ENCODE results near the gene TMED9.
"Not testable (repeated sequence)": the region's sequence is repeated elsewhere in the genome, so short reads cannot be mapped to it uniquely, and the experiment has no call there.

The TMED9 gene

GRCh38 chr5:177592010-177592834, at the start of gene TMED9:
Gene TMED9 (plus strand): TSS chr5:177592203. CDS start chr5:177592215, 12 bp downstream.
- peak; percentile 93 for DNase-seq (ENCODE audit: low spot score)

DNA sequence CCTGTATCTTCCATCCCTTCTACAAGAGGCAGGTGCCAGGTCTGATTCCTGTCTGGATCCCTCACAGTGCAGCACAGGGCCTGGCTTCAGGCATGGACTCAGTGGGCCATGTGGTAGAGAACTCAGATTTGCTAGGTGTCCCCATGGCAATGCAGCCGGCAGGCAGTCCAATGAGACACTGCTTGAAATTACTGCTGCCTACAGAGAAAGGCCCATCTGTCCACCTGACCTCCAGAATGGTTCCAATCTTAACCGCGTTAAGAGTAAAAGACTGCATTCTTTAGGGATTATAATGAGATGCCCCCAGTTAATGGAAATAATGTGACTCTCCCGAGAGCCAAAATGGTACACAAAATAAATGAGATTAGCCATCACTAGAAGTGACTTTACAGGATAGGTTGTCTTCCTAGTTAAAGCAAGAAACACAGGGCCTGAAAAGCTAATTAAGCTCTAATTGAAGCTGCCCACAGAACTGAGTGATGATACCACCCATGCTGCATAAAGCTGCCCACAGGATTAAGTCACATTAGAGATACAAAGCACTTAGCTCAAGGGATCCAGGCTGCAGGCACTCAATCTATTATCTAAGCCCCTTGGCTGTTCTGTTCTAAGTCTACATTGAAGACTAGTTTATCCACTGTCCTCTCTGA, 49.1 kb upstream of the TMED9 start:
- no peak for DNase-seq (ENCODE audit: low spot score)

DNA sequence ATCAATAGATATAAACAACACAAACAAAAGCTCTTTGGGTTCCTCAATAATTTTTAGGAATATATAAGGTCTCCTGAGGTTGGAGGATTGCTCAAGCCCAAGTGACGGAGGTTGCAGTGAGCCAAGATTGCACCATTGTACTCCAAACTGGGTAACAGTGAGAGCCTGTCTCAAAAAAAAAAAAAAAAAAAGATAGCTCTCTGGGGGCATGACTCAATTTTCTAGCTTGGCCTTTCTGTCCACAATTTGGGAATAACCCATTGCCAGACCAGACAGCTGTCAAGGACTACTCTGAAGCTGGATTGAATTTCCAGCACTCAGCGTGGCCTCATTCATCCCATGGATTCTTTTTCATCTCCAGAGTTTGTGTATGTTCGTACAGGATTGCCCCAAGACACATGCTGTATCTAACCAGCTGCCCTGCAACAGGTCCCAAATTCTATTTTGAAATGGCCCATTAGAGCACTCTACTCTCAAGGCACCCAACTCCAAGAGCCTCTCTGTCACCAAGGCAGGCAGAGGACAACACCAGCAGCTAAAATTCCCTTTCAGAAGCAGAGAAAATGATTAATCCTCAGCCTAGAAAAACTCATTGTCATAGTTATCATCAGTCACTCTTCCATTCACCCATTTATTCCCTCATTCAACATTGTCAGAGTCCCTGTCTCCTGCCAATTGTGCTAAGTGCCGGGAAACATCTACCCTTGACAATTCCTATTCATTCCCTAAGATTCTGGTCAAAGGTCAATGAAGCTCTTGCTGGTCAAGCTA, 46.3 kb upstream of the TMED9 start:
- peak; percentile 70 for DNase-seq (ENCODE audit: low spot score)

- peak; percentile 93 for DNase-seq (ENCODE audit: low spot score)
These were observed 45.7 kb upstream of the TMED9 start for GRCh38 chr5:177546258-177546741.

DNA sequence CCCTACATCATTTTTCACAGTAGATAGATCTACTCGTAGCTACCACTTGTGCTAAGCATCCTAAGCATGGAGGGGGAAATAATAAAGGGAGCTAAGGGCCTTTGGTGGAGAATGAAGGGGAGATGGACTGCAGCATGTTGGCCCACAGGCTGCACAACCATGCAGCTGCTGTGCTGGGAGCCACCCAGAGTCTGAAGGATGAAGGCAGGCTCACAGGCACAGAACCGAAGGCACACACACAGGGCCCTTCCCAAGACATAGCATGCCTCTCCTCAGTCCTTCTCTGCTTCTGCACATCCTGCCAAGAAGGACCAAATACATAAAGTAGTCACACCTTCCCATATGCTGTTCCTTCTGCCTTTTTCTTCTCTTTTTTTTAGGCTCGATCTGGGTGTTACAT, 44.3 kb upstream of the TMED9 start:
- no peak for DNase-seq (ENCODE audit: low spot score)

DNA sequence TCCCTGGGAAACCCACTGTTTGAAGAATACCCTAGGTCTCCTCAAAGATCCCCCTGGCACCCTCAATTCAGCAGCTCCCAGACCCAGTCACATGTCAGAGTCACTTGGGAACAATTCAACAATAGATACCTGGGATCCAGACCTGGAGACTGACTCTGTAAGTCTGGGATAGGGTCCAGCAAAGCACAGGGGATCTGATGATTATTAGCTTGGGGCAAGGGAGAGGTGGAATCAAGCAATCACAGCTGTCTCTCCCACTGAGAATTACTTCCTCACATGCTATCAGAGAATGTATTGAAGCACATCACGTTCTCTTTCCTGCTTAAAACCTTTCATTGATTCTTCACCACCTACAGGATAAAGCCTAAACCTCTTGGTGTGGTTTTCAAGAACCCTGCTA, 43.5 kb upstream of the TMED9 start:
- DNase-seq (ENCODE audit: low spot score): no peak

DNA sequence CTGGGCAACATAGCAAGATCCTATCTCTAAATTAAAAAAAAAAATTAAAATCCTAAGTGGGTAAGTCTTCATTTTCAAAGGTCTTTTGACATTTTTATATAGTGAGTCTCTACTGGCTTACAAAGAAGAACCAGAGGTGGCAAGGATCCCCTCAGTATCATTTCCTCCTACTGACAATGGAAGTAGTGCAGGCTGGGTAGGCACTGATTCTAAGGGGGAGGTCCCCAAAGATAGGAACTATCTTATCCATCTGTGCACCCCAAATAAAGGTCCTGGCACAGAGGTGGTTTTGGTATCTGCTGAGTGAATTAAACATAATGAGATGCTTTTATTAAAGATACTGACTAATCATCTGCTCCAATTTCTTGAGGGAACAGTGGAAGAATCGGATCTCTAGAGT, 41.9 kb upstream of the TMED9 start:
- no peak for DNase-seq (ENCODE audit: low spot score)

- DNase-seq (ENCODE audit: low spot score): peak; percentile 62
These were observed 39.1 kb upstream of the TMED9 start for GRCh38 chr5:177552839-177553455.

DNA sequence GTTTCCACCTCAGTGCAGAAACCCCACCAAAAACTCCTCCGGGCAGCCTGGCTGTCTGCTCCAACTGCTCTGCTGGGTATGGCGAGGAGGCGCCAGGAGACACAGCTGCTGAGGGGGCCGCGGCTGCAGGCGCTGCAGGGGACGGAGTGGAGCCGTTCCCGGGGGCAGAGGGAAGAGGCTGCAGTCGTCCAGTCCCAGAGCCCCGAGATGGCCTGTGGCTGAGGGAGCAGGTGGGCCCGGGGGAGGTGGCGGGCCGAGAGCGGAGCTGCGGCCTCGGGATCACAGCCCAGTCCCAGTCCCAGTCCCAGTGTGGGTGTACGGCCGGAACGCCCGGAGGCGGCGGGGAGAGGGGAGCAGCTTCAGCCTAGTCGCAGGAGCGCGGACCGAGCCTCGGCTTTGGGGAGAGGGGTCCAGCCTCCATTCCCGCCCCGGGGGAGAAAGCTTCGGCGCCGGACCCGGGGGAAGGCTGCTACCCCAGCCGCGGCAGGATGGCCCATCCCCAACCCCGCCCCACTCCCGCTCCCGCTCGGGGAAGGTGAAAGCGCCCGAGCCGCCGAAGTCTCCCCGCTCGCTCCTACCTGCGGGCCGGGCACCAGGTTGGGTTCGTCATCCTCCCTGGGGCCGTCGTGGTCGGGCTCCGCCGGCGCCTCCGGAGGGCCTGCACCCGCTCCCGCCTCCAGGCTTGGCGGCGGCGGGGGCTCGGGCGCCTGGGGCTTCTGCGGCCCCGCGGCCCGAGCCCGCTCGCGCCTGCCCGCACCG, 38.2 kb upstream of the TMED9 start:
- DNase-seq (ENCODE audit: low spot score): peak; percentile 45

DNA sequence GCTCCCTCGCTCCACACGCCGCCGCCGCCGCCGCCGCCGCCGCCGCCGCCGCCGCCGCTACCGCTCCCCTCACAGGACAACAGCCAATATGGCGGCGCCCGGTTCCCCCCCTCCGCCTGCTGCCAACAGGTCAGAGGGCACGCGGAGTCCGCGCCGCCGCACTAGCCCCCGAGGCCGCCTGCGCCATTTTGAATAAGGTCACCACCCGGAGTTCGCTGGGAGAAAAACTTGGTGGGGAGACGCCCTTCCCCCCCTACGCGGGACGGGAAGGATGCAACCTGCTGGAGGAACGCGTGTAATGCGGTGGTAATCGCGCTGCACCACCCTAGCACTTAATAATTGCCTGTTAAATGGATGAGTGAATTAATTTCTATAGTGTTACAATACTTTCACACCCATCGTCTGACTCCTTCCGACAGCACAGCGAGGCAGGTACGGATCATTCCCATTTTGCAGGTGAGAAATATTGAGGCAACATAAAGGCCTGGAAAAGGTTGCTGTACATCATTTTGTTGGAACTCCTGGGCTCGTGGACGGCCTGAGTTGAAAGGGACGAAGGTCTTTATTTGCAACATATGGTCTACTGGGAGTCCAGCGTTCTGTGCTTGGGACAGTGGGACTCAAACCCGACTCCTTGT, 37.4 kb upstream of the TMED9 start, which contains the start of gene FAM193B:
FAM193B (minus strand) TSS at position 90 of the 638 bp plus-strand sequence. CDS start 105 bp downstream, outside the sequence.
- DNase-seq (ENCODE audit: low spot score): peak; percentile 99

DNA sequence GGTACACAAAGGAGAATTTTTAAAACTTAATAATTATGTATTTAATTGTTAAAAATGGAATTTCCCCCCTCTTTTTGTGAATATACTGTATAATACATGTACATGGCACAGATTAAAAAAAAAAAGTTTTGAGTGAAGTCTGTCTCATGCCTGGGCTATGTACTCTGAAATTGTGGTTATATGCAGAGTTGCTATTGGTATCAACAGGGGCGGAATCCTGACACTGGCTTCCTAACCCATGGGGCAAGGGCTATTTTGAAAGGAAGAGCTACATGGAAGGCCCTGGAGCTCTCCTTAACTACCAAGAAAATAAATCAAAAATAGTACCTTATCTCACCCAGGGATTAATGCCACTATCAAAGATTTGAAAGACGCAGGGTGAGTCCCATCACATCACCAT, 36.8 kb upstream of the TMED9 start:
- no peak for DNase-seq (ENCODE audit: low spot score)

DNA sequence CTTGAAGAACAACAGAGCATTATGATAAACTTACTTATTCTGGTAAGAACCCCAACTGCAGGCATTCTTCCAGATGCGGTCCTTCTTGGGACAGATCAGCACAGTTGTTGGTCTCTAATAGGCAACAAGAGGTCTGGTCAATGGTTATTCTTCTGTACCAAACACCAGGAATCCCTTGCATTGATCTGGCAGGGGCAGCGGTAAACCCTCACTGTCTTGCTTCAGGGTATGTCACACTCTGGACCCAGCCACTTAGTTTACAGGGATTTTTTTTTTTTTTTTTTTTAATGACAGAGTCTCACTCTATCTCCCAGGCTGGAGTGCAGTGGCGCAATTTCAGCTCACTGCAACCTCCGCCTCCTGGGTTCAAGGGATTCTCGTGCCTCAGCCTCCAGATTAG, 36.3 kb upstream of the TMED9 start:
- DNase-seq (ENCODE audit: low spot score): no peak

- DNase-seq (ENCODE audit: low spot score): no peak
These were observed 34.9 kb upstream of the TMED9 start for GRCh38 chr5:177557041-177557647.

DNA sequence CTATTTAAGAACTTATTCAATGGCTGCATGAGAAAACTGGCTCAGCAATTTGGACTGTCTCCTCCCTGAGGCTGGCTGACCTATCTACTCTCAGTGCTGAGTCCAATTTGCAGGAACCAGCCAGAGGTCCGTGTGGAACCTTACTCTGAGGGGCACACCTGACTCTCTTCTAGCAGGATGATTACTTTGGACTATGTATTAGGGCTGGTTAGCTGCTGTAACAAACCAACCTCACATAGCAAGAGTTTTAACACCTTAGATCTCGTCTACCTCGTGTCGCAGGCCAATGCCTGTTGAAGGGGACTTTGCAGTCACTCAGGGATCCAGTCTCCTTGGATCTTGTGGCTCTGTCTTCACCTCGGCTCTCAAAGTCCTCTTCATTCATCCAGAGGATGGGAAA, 34.2 kb upstream of the TMED9 start:
- no peak for DNase-seq (ENCODE audit: low spot score)

DNA sequence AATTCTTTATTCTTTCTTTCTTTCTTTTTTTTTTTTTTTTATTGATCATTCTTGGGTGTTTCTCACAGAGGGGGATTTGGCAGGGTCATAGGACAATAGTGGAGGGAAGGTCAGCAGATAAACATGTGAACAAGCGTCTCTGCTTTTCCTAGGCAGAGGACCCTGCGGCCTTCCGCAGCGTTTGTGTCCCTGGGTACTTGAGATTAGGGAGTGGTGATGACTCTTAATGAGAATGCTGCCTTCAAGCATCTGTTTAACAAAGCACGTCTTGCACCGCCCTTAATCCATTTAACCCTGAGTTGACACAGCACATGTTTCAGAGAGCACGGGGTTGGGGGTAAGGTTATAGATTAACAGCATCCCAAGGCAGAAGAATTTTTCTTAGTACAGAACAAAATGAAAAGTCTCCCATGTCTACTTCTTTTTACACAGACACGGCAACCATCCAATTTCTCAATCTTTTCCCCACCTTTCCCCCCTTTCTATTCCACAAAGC, 32.5 kb upstream of the TMED9 start:
- not testable (repeated sequence) for DNase-seq (ENCODE audit: low spot score)

DNA sequence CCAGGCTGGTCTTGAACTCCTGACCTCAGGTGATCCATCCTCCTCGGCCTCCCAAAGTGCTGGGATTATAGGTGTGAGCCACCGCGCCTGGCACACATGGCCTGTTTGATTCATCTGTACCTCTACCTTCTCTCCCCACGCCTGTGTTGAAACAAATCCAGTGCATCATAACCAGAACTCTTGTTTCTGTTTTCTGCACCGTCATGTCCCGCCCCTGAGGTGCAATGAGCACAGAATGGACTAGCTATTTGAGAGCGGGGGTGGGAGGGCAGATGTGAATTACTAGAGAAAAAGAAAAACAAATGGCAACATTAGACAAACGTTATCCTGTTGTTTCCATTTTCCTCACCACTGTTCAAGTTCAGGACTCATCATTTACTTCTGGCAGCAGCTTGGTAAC, 27.0 kb upstream of the TMED9 start:
- no peak for DNase-seq (ENCODE audit: low spot score)

- DNase-seq (ENCODE audit: low spot score): no peak
These were observed 23.7 kb upstream of the TMED9 start for GRCh38 chr5:177568326-177568725.

DNA sequence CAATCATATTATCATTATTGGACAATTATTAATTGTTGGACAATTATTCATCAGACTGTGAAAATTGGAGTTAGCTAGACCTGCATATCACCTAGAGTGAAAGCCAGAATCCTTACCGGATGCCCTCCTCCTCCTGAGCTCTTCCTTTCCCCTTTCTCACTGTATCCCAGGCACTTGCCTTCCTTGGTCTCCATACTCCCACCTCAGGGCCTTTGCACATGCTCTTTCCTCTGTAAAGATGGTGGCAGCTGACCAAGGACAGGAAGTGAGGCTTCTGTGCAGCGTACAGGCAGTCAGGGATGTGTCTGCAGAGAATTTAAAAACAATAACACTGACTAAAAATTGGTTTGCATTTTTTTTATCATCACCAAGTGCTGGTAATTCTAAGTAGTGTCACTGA, 22.1 kb upstream of the TMED9 start:
- DNase-seq (ENCODE audit: low spot score): no peak

GRCh38 chr5:177575488-177575887, 16.5 kb upstream of the TMED9 start:
- no peak for DNase-seq (ENCODE audit: low spot score)

GRCh38 chr5:177576169-177576568, 15.8 kb upstream of the TMED9 start:
- no peak for DNase-seq (ENCODE audit: low spot score)

All from AG08395 (cell line).